ENCODE data around the gene XCL2. TPM values are rescaled to one million over a fixed set of nuclear protein-coding genes. Genes with fewer than 3 reads are reported as not detected.
"Not testable (repeated sequence)": the region's sequence is repeated elsewhere in the genome, so short reads cannot be mapped to it uniquely, and the experiment has no call there.

Gene XCL2
- total RNA-seq, 1 donor from 2014 or later, result not detected

DNA sequence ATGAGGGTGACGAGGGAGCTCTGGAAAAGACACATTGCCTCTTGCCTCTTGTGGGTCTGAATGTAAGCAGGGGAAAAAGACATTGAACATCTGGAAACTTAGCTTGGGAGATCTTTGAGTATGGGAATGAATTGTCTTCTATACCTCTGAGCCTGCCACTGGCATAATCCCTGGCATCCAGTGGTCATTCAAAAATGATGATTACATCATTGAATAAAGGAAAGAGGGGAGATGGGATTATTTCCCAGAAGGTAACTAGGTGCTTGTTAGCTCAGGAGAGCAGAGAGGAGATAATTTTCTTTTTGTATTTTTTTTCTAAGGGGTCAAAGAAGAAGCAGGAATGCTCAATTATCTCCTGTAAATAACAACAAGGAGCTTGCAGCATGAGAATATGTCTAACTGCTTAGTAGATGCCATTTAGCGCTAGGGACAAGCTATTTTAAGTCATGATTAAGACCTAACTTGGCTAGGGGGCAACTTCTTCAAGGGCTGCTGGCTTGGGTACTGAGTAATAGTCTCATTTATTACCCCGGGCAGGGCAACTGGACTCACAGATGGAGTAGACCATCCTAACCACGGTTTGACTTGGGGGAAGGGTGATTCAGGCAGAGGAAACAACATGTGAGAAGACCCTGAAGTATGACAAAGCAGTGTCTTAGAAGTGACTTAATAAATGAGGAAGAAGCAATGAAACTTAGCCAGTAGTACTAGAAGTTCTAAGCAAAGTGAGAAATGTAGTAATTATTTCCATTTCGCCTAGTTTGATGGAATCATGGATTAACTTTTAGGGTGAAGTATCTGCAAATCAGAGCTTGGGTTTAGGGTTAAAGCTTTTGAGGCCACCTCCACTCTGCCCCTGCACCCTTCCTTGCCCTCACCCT lies 11.0 kb upstream of the XCL2 start:
- TF ChIP-seq, protein P1, sequence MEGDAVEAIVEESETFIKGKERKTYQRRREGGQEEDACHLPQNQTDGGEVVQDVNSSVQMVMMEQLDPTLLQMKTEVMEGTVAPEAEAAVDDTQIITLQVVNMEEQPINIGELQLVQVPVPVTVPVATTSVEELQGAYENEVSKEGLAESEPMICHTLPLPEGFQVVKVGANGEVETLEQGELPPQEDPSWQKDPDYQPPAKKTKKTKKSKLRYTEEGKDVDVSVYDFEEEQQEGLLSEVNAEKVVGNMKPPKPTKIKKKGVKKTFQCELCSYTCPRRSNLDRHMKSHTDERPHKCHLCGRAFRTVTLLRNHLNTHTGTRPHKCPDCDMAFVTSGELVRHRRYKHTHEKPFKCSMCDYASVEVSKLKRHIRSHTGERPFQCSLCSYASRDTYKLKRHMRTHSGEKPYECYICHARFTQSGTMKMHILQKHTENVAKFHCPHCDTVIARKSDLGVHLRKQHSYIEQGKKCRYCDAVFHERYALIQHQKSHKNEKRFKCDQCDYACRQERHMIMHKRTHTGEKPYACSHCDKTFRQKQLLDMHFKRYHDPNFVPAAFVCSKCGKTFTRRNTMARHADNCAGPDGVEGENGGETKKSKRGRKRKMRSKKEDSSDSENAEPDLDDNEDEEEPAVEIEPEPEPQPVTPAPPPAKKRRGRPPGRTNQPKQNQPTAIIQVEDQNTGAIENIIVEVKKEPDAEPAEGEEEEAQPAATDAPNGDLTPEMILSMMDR (IDR thresholded peaks at IDR 0.05), result no peak
- intact Hi-C loops (cut with DNase I), result no loop called here
- Histone ChIP-seq H3K27me3 (no peaks in the 10 kb centered on the region), H3K36me3 (no peaks in the 10 kb centered on the region), H3K27ac (no peak overlapping the region), H3K4me1 (no peaks in the 10 kb centered on the region), H3K4me3 (no peak overlapping the region), H3K9me3 (no peaks in the 10 kb centered on the region)
- DNase-seq (ENCODE audit: low spot score in 2 of 2), result no peak

DNA sequence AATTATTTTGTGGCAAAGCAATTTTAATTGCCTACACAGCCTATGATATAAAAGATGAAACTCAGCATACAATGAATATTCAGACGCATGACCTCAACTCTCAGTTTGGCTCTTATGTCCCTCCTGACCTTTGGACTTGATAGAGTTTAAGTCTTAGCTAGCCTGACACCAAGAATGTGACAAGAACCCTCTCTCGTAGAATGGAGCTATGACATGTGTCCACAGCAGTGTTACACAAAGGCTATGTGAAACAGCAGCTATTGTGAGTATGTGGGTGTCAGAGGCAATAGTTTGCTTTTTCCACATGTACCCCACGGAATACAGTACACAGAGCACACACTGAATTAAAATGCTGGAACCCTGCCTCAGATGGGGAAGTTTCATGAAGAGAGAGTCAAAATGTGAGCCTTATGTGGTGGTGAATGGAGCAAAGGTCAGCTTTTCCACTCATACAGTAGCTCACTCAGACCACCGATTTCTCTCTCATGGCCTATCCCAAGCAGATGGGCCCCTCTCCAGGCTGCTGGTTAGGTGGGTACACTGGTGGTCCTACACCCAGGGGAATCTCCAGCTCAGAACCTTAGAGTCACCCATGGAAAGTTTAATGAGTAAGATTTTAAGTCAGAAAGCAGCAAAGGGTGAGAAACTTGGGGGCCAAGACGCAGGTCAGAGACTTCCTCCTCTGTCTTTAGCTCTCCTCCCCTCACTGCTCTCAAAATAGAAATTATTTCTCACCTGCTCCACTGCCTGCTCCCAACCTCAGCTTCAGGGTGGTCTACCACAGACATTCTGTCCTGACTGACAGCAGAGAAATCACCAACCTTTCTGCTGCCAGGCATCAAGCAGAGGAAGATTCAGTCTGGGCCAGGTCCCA lies 10.1 kb upstream of the XCL2 start:
- no peak overlapping the region for H3K27ac ChIP-seq
- TF ChIP-seq, protein P1 (IDR thresholded peaks at IDR 0.05), result no peak
- H3K36me3 ChIP-seq, result no peaks in the 10 kb centered on the region
- H3K4me3 ChIP-seq, result no peak overlapping the region
- no peaks in the 10 kb centered on the region for H3K4me1 ChIP-seq
- no peak for DNase-seq (ENCODE audit: low spot score in 2 of 2)
- no peaks in the 10 kb centered on the region for H3K9me3 ChIP-seq
- H3K27me3 ChIP-seq, result no peaks in the 10 kb centered on the region
- intact Hi-C loops (cut with DNase I), result no loop called here

DNA sequence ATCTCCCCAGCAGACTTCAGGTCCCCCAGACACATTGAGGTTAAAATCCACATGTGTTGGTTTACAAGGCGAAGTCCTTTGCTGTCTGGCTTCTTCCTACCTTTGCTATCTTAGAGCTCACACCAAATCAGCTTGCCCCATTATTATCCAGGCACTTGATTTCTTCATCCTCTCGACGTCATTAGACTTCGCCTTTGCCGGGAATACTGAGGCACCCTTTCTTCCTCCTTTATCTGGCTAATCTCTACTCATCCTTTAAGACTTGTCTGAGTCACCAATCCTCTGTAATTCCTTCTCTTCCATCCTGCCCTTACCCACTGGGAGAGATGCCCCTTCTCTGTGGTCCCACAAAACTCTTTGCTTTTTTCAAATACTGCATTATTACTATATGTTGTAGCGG lies 9.2 kb upstream of the XCL2 start:
- no peak for DNase-seq (ENCODE audit: low spot score in 2 of 2)
- H3K4me3 ChIP-seq, result no peak overlapping the region
- intact Hi-C loops (cut with DNase I), result no loop called here
- no peaks in the 10 kb centered on the region for H3K9me3 ChIP-seq
- H3K27me3 ChIP-seq, result no peaks in the 10 kb centered on the region
- no peaks in the 10 kb centered on the region for H3K4me1 ChIP-seq
- TF ChIP-seq, protein P1 (IDR thresholded peaks at IDR 0.05), result no peak
- no peak overlapping the region for H3K27ac ChIP-seq
- H3K36me3 ChIP-seq, result no peaks in the 10 kb centered on the region

DNA sequence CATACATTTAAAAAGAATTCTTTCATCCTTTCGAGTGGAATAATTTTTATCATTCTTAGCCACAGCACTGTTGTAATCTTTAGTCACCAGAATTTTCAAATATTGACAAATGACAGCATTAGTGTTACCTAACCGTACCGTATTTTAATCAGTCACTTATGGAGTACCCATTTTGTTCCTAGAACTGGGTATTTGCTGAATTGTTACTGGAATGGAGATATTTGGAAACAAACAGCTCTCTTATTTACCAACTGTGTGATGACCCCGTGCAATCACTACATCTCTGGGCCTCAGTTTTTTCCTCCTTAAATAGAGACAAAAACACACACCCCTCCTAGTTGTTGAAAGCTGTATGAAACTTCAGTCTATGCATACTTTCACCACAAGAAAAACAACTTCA lies 7.9 kb upstream of the XCL2 start:
- Histone ChIP-seq H3K9me3 (no peaks in the 10 kb centered on the region), H3K27ac (no peak overlapping the region), H3K36me3 (no peaks in the 10 kb centered on the region), H3K4me3 (no peak overlapping the region), H3K4me1 (no peaks in the 10 kb centered on the region), H3K27me3 (no peaks in the 10 kb centered on the region)
- no peak for DNase-seq (ENCODE audit: low spot score in 2 of 2)
- TF ChIP-seq, protein P1 (IDR thresholded peaks at IDR 0.05), result no peak
- intact Hi-C loops (cut with DNase I), result no loop called here

DNA sequence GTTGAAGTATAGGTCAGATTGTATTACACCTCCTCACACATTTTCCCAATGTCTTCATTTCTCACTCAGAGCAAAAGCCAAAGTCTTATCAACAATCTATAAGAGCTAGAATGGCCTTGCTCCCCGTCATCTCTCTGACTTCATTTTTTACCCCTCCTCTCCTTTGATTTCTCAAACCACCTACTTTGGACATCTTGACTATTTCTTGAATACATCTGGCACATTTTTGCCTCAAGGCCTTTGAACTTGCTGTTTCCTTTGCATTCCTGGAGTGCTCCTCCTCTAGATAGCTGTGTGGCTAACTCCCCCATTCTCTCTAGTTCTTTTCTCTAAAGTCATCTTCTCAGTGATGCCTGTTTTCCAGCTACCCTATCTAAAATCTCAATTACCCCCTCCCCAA lies 7.2 kb upstream of the XCL2 start:
- no peaks in the 10 kb centered on the region for H3K9me3 ChIP-seq
- H3K27me3 ChIP-seq, result no peaks in the 10 kb centered on the region
- no peaks in the 10 kb centered on the region for H3K4me1 ChIP-seq
- H3K4me3 ChIP-seq, result no peak overlapping the region
- no peak overlapping the region for H3K27ac ChIP-seq
- intact Hi-C loops (cut with DNase I), result no loop called here
- TF ChIP-seq, protein P1 (IDR thresholded peaks at IDR 0.05), result no peak
- H3K36me3 ChIP-seq, result no peaks in the 10 kb centered on the region
- no peak for DNase-seq (ENCODE audit: low spot score in 2 of 2)

DNA sequence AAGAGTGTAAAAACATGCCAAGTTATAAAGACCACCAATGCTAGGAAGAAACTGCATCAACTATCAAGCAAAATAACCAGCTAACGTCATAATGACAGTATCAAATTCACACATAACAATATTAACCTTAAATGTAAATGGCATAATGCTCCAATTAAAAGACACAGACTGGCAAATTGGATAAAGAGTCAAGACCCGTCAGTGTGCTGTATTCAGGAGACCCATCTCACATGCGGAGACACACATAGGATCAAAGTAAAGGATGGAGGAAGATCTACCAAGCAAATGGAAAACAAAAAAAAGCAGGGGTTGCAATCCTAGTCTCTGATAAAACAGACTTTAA lies 2.7 kb upstream of the XCL2 start:
- H3K27me3 ChIP-seq; DNase-seq (ENCODE audit: low spot score in 2 of 2); intact Hi-C loops (cut with DNase I); H3K36me3 ChIP-seq; H3K4me3 ChIP-seq; H3K27ac ChIP-seq; H3K4me1 ChIP-seq; H3K9me3 ChIP-seq: not testable (repeated sequence)

DNA sequence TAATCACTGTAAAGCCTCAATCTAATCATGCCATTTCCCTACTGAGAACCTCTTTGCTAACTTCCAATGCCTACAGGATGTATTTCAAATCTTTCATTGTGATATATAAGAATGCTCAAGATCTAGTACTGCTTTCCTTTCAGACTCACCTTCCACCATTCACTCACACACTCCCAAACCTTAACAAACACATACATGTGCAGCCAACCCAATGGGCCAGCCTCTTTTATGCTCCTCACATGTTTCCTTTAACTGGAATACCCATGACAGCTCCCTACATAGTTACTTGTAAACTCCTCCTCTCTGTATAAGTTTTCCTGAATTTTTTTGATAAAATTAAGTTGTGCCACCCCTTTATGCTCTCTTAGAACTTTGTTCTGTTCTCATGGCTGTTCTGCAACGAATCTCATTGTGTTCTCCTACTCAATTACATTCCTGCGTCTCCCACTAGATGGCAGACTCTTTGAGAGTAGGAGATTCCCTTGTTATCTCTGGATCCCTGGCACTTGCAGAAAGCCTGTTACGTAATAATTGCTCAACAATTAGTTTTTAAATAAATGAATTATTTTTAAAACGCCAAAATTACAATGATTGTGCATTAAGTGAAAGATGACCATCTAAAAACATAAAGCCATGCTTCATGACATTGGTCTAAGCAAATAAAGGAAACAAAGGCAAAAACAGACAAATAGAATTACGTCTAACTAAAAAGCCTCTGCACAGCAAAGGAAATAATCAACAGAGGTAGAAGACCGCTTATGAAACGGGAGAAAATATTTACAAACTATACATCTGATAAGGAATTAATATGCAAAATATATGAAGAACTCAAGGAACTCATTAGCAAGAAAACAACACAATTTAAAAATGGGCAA lies 2.1 kb upstream of the XCL2 start:
- H3K4me3 ChIP-seq; H3K4me1 ChIP-seq; H3K27me3 ChIP-seq; H3K27ac ChIP-seq; DNase-seq (ENCODE audit: low spot score in 2 of 2); intact Hi-C loops (cut with DNase I); H3K9me3 ChIP-seq; H3K36me3 ChIP-seq: not testable (repeated sequence)

DNA sequence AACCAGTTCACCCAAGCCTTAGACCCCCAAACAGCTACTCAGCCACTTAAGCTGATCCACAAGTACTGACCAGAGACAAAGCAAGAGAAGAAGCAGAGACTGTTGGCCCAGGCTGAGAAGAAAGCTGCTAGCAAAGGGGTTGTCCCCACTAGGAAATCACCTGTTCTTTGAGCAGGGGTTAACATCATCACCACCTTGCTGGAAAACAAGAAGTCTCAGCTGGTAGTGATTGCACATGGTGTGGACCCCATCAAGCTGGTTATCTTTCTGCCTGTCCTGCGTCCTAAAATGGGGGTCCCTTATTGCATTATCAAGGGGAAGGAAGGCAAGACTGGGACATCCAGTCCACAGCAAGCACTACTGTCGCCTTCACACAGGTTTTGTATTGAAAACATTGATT lies 819 bp downstream of the XCL2 start:
- intact Hi-C loops (cut with DNase I); DNase-seq (ENCODE audit: low spot score in 2 of 2); H3K9me3 ChIP-seq; H3K27me3 ChIP-seq; H3K4me3 ChIP-seq; H3K4me1 ChIP-seq; H3K27ac ChIP-seq; H3K36me3 ChIP-seq: not testable (repeated sequence)
